ENCODE measurements around the gene S100PBP.

The S100PBP gene

GRCh38 chr1:32867151-32867550 is 49.7 kb downstream of the S100PBP start:
- TF ChIP-seq POLR2AphosphoS5 (IDR thresholded peaks at IDR 0.05; ENCODE audit: low read depth, low read length) (no peak), REST (IDR thresholded peaks at IDR 0.05; ENCODE audit: insufficient read depth in 1 of 2, low read depth in 2 of 2, low read length in 2 of 2) (no peak), FOXP2 (optimal IDR thresholded peaks at IDR 0.05; ENCODE audit: borderline replicate concordance, extremely low read depth, extremely low read length, insufficient read depth) (no peak), SIN3A (IDR thresholded peaks at IDR 0.05; ENCODE audit: borderline replicate concordance, insufficient read depth, low read length) (no peak), TAF1 (IDR thresholded peaks at IDR 0.05; ENCODE audit: borderline replicate concordance, insufficient read depth, low read length) (no peak)

GRCh38 chr1:32867671-32868070 is 50.2 kb downstream of the S100PBP start:
- TF ChIP-seq FOXP2 (optimal IDR thresholded peaks at IDR 0.05; ENCODE audit: borderline replicate concordance, extremely low read depth, extremely low read length, insufficient read depth): no peak
- no peak for TF ChIP-seq POLR2AphosphoS5 (IDR thresholded peaks at IDR 0.05; ENCODE audit: low read depth, low read length)
- no peak for TF ChIP-seq TAF1 (IDR thresholded peaks at IDR 0.05; ENCODE audit: borderline replicate concordance, insufficient read depth, low read length)
- TF ChIP-seq SIN3A (IDR thresholded peaks at IDR 0.05; ENCODE audit: borderline replicate concordance, insufficient read depth, low read length): no peak
- TF ChIP-seq REST (IDR thresholded peaks at IDR 0.05; ENCODE audit: insufficient read depth in 1 of 2, low read depth in 2 of 2, low read length in 2 of 2): no peak

- TF ChIP-seq REST (IDR thresholded peaks at IDR 0.05; ENCODE audit: insufficient read depth in 1 of 2, low read depth in 2 of 2, low read length in 2 of 2) (no peak), FOXP2 (optimal IDR thresholded peaks at IDR 0.05; ENCODE audit: borderline replicate concordance, extremely low read depth, extremely low read length, insufficient read depth) (no peak), TAF1 (IDR thresholded peaks at IDR 0.05; ENCODE audit: borderline replicate concordance, insufficient read depth, low read length) (no peak), POLR2AphosphoS5 (IDR thresholded peaks at IDR 0.05; ENCODE audit: low read depth, low read length) (no peak), SIN3A (IDR thresholded peaks at IDR 0.05; ENCODE audit: borderline replicate concordance, insufficient read depth, low read length) (no peak)
Observed at GRCh38 chr1:32868085-32868484, 50.6 kb downstream of the S100PBP start.

- no peak for TF ChIP-seq FOXP2 (optimal IDR thresholded peaks at IDR 0.05; ENCODE audit: borderline replicate concordance, extremely low read depth, extremely low read length, insufficient read depth)
Observed at GRCh38 chr1:32868806-32869455, 51.5 kb downstream of the S100PBP start.

- TF ChIP-seq REST (IDR thresholded peaks at IDR 0.05; ENCODE audit: insufficient read depth in 1 of 2, low read depth in 2 of 2, low read length in 2 of 2) (no peak), SIN3A (IDR thresholded peaks at IDR 0.05; ENCODE audit: borderline replicate concordance, insufficient read depth, low read length) (no peak), POLR2AphosphoS5 (IDR thresholded peaks at IDR 0.05; ENCODE audit: low read depth, low read length) (no peak), TAF1 (IDR thresholded peaks at IDR 0.05; ENCODE audit: borderline replicate concordance, insufficient read depth, low read length) (no peak), FOXP2 (optimal IDR thresholded peaks at IDR 0.05; ENCODE audit: borderline replicate concordance, extremely low read depth, extremely low read length, insufficient read depth) (no peak)
Observed at GRCh38 chr1:32869923-32870614, 52.6 kb downstream of the S100PBP start.
